Measurements from ENCODE around the gene PARK7. TPM values are rescaled to one million over a fixed set of nuclear protein-coding genes. Genes with fewer than 3 reads are reported as not detected.

PARK7 gene
- polyA plus RNA-seq, 1 donor = 288 TPM

GRCh38 chr1:8023995-8024313 lies 62.4 kb downstream of the PARK7 start:
- DNase-seq (ENCODE audit: low read depth) = no peak

GRCh38 chr1:8024329-8024728 lies 62.8 kb downstream of the PARK7 start:
- no peak for DNase-seq (ENCODE audit: low read depth)

- no peak for DNase-seq (ENCODE audit: low read depth)
Measured at GRCh38 chr1:8025061-8025670, 63.7 kb downstream of the PARK7 start.

- no peak for DNase-seq (ENCODE audit: low read depth)
Measured at GRCh38 chr1:8025671-8026144, 64.2 kb downstream of the PARK7 start.

DNA sequence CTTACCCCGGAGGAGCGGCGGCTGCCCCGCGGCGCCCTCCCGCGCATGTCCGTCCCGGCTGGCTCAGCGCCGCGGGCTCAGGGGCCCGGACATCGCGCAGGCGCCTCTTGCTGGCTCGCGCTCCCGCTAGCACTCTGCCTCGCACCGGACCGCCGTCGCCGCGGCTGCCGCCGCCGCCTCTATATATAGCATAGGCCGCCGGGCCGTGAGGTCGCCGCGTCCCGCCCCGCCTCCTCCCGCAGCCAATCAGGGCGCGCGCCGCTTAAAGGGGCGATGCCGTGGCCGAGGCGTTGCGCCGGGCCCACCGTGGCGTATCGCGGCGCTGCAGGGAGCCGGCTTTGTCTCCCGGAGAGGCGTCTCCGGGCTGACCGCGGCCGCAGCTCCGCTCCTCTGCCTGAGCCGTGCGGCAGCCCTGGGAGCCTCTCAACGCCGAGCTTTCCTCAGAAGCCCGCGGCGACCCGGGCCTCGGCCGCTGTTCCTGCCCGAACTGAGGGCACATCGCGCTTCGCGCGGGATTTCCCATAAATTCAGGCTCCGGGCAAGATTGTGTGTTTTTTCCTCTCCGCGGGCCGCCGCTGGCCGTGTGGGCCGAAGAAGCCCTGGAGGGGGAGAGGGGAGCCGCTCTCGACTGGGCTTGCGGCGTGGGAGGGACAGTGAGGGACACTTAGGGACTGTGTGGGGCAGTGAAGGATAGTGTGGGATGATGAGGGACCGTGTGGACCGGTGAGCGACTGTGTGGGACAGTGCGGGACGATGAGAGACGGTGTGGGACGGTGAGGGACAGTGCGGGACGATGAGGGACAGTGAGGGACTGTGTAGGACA lies 64.9 kb downstream of the PARK7 start, which contains the start of gene ERRFI1:
TSS of gene ERRFI1 (minus strand) at position 157 of the 823 bp plus-strand sequence. CDS start 10,690 bp downstream, outside the sequence.
- DNase-seq (ENCODE audit: low read depth) = no peak

- no peak for DNase-seq (ENCODE audit: low read depth)
Measured at GRCh38 chr1:8026976-8027747, 65.7 kb downstream of the PARK7 start.

GRCh38 chr1:8027748-8028570 lies 66.4 kb downstream of the PARK7 start:
- no peak for DNase-seq (ENCODE audit: low read depth)

GRCh38 chr1:8028571-8028910 lies 67.0 kb downstream of the PARK7 start:
- no peak for DNase-seq (ENCODE audit: low read depth)

GRCh38 chr1:8031176-8031785 lies 69.8 kb downstream of the PARK7 start:
- no peak for DNase-seq (ENCODE audit: low read depth)

- no peak for DNase-seq (ENCODE audit: low read depth)
Measured at GRCh38 chr1:8032366-8032910, 70.9 kb downstream of the PARK7 start.

DNA sequence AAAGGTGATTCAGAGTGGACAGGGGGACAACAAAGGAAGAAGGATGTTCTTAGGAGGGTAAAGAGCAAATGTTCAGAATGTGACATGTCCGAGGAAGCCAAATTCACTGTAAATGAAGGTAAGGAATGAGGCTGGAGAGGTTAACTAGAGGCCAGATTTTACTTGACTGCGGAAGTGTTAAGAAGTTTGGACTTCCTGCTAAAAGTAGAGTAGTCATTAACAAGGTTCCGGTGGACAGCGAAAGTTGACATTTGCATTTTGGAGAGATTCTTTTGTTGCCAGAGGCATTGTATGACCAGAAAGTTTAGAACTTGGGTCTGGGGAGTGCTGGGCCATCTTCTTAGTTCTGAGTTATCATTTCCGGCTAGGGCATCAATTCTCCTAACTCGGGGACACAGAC lies 71.8 kb downstream of the PARK7 start:
- no peak for DNase-seq (ENCODE audit: low read depth)

Other genes starting within 250 kb of the PARK7 start
- 67.9 TPM for gene VAMP3, start 190.4 kb upstream of the PARK7 start, polyA plus RNA-seq (ENCODE audit: insufficient read length)
- 4.3 TPM for gene PER3, start 177.4 kb upstream of the PARK7 start, polyA plus RNA-seq (ENCODE audit: insufficient read length)
- gene UTS2, start 108.6 kb upstream of the PARK7 start, polyA plus RNA-seq (ENCODE audit: insufficient read length) = not detected
- 0.11 TPM for gene TNFRSF9, start 20.9 kb upstream of the PARK7 start, polyA plus RNA-seq (ENCODE audit: insufficient read length)
- gene ERRFI1, start 64.6 kb downstream of the PARK7 start, polyA plus RNA-seq (ENCODE audit: insufficient read length) = 6.5 TPM

Data from forelimb muscle (tissue), 1 donor.